EL (cell line): ENCODE data around the gene SIGLEC5.
A peak's percentile ranks its signal among the peaks of the same experiment; 100 is the strongest.
"Not testable (repeated sequence)": the region's sequence is repeated elsewhere in the genome, so short reads cannot be mapped to it uniquely, and the experiment has no call there.

Experiments used
- DNase-seq: peaks from one replicate; pipeline ENCODE4 v3.0.0-alpha.2; 2016

Gene SIGLEC5, protein sequence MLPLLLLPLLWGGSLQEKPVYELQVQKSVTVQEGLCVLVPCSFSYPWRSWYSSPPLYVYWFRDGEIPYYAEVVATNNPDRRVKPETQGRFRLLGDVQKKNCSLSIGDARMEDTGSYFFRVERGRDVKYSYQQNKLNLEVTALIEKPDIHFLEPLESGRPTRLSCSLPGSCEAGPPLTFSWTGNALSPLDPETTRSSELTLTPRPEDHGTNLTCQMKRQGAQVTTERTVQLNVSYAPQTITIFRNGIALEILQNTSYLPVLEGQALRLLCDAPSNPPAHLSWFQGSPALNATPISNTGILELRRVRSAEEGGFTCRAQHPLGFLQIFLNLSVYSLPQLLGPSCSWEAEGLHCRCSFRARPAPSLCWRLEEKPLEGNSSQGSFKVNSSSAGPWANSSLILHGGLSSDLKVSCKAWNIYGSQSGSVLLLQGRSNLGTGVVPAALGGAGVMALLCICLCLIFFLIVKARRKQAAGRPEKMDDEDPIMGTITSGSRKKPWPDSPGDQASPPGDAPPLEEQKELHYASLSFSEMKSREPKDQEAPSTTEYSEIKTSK

DNA sequence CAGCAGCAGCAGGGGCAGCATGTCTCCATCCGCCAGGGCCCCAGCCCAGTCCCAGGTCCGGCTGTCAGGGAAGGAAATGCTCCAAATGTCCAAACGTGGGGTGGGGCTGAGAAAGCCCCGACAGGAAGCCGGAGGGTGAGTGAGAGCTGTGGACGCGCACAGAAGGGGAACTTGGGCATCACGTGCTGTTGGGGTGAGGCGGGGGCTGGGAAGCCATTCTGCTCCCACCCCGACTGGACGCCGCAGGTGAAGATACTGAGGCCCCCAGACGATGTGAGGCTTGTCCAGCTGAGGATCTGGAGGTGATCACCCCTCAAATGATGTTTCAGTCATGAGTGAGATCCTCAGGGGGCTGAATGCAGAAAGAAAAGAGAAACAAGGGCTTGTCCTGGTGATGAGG lies at the start of gene SIGLEC5:
Gene SIGLEC5 (minus strand): TSS at position 87 of the 400 bp plus-strand sequence. CDS start 66 bp downstream, at position 21.
- not testable (repeated sequence) for DNase-seq

DNA sequence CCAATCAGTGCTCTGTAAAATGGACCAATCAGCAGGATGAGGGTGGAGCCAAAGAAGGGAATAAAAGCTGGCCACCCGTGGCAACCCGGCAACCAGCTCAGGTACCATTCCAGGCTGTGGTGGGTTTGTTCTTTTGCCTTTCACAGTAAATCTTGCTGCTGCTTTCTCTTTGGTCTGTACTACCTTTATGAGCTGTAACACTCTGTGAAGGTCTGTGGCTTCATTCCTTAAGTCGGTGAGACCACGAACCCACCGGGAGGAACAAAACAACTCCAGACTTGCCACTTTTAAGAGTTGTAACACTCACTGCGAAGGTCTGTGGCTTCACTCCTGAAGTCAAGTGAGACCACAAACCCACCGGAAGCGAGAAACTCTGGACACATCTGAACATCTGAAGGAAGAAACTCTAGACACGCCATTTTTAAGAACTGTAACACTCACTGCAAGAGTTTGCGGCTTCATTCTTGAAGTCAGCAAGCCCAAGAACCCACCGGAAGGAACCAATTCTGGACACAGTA lies 46.4 kb upstream of the SIGLEC5 start:
- DNase-seq, result no peak

DNA sequence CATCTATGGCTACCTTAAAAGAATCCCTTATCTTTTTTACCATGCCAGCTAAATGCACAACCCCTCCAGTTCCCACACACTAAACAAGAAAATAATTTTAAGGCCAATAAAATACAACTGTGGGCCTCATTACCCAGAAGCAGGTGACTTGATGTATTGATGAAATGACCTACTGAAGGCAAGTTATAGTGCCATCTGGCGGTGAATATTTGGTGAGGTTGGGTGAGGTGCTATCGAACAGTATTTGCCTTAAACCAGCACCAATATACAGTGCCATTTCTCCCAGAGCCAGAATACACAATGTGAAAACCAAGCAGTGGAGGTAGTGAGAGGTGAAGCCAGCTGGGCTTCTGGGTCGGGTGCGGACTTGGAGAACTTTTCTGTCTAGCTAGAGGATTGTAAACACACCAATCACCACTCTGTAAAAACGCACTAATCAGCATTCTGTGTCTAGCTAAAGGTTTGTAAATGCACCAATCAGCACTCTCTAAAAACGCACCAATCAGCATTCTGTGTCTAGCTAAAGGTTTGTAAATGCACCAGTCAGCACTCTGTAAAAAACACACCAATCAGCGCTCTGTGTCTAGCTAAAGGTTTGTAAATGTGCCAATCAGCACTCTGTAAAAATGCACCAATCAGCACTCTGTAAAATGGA lies 45.8 kb upstream of the SIGLEC5 start:
- not testable (repeated sequence) for DNase-seq

DNA sequence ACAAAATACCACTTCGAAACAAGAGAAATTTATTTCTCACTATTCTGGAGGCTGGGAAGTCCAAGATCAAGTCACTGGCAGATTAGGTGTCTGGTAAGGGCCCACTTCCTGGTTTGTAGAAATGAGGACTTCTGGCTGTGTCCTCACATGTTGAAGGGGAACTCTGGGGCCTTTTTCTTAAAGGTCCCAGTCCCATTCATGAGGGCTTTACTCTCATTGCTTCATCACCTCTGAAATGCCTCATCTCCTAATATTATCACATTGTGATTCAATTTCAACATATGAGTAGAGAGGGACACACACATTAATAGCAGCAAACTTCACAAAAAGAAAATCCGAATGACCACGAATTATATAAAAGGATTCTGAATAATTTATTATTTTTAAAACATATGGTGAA lies 38.0 kb upstream of the SIGLEC5 start:
- no peak for DNase-seq

DNA sequence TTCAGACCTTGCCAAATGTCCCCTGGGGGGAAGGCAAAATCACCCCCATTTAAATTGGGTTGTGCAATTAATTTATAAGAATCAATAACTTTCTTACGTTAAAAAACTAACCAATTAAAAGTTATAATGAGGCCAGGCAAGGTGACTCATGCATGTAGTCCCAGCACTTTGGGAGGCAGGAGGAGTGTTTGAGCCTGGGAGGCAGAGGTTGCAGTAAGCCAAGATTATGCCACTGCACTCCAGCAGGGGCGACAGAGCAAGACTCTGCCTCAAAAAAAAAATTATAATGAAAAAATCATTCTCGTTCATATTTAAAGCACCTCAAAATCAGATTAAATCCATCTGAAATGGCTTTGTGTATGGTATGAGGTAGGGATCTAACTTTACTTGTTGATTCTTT lies 34.8 kb upstream of the SIGLEC5 start:
- DNase-seq, result no peak

DNA sequence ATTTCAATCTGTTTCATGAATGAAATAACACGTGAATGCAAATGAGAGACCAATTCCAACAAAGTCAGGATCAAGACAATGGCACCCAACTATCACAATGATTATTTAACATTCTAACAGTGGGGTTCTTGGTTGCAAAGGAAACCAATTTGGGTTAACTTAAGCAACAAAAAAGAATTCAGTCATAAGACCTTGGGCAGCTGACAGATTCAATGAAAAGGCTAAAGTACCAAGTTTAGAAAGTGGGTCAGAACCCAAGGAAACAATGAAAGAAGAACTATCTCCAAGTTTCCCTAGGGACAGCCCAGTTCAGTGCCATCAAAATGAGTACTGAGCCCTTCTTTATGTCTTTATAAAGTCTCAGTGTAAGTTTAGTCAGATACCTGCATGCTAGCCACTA lies 33.9 kb upstream of the SIGLEC5 start:
- no peak for DNase-seq

DNA sequence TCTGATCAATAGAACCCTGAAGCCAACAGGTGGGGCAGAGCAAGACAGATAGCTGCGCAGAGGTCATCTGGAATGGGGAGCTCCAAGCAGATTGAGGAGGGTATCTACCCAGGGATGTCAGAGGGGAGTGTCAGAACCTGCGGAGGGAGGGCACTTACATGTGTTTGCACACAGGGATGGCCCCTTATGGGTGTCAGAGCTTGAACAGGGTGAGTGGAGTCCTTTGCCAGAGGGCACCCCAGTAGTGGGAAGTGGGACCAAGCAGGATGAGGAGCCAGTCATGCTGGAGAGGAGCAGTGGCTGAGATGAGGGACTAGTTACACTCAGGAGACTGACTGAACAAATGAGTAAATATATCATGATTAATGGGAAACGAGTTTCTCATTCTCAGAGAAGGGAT lies 33.4 kb upstream of the SIGLEC5 start:
- no peak for DNase-seq

DNA sequence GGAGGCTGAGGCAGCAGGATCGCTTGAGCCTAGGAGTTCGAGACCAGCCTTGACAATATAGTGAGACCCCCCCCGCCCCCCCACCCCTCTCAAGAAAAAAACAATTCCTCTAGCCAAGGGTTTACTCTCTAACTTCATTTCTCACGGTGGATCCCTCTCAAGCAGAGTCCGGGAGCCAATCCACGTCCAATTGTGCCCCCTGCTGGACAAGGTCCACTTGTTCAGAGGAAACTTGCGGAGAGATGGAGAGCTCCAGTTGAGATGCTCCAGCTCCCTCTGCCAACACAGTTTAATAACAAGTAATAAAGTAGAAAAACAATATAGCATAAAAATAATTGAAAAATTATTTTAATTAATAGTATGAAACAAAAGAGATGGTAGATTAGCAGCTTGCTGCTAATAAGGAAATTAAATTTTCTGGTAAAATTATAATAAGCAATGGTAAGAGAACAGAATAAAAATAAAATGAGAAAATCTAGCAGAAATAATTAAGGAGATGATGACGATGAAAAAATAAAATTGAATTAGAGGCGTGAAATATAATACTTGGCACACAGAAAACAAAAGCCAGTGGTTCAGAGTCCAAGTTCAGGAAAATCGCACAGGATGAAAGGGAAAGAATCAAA lies 30.9 kb upstream of the SIGLEC5 start:
- peak; percentile 70 for DNase-seq

DNA sequence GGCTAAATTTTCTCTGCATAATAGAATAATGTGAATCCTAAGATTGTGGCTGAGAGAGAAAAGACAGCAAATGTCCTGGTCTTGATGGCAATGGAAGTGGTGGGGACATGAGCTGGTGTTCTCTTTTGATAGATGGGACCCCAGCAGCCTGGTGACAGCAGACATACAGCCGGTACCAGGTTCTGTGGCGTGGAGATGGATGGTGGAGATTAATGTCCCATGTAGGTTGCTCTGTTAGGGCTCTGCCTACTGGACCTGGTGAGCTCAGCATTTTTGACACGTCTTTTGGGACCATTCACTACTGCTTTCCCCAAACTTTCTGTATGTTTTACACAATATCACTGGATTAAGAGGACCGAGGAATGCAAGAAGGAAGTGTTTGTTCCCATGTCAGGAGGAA lies 24.6 kb upstream of the SIGLEC5 start:
- no peak for DNase-seq

DNA sequence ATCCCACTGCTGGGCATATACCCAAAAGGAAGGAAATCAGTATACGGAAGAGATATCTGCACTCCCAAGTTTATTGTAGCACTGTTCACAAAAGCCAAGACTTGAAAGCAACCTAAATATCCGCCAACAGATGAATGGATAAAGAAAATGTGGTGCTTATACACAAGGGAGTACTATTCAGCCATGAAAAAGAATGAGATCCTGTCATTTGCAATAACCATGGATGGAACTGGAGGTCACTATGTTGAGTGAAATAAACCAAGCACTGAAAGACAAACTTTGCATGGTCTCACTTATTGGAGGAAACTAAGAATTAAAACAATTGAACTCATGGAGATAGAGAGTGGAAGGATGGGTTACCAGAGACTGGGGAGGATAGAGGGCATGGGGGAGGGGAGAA lies 23.0 kb upstream of the SIGLEC5 start:
- DNase-seq, result no peak

DNA sequence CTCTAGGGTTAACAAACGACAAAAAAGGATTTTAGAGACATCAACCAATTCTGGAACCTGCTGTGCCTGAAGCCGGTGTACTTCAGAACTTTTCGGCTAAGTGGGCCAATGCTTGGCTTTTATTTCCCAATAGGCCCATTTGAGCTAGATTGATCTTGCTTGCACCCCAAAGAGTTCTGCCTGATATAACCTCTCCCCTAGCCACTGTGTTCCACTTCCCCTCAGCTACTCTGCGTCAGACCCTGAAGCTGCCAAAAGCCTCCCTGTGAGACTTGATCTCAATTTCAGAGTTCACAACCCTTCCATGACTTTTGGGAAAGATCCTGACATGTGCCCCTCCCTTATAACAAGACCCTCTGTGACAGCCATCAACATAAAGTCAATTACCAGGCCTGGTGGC lies 22.1 kb upstream of the SIGLEC5 start:
- DNase-seq, result no peak

DNA sequence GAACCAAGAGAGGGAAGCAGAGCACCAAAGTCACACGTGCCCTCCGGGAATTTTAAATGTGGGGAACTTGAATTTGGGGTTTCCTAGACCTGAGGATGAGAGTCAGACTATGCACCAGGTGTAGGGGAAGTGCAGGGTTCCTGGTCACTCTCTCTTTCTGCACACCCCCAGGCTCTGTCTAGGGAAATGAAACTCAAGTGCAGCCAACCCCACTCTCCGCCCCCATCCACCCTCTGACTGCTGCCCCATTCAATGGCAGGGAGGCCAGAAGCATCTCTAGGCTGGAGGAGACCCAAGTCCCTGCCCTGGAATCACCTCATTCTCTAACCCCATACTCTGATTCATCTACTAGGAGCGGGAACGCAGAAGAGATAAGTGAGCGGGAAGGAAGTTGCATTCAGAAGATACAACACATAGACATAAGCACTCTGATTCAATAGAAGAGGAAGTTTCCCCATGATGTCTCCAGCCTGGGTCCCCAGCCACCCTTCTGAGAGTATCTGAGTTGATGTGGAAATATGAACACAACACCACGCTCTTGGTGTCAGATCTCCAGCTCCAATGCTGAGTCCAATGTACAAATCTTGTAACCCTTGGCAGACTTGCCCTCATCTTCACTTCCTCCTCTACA lies 21.1 kb upstream of the SIGLEC5 start:
- DNase-seq, result no peak

DNA sequence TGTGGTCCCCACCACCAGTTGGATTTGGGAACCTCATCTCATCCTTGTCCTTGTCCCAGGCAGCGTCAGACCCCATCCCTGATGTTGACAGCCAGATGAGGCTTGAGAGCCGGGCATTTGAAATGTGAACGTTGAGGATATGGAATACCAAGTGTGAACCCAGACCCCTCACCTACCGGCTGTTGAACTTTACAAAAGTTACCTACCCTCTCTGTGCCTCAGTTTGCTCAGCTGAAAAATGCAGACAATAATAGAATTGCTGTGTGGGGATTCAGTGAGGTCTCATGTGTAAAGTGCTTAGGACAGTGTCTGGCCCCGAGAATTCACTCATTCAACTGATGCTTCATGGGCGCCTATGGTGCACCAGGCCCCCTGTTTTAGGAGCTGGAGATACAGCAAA lies 17.1 kb upstream of the SIGLEC5 start:
- DNase-seq, result no peak

DNA sequence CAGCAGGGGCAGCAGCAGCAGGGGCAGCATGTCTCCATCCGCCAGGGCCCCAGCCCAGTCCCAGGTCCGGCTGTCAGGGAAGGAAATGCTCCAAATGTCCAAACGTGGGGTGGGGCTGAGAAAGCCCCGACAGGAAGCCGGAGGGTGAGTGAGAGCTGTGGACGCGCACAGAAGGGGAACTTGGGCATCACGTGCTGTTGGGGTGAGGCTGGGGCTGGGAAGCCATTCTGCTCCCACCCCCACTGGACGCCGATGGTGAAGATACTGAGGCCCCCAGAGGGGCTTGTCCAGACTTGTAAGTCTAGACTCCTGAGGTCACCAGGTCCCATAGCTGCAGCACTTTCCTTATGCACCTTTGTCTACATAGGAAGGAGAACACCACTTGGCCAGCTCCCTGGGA lies 16.5 kb upstream of the SIGLEC5 start, which contains the start of gene SIGLEC14:
Gene SIGLEC14 (minus strand): TSS at position 96 of the 400 bp plus-strand sequence. CDS start 66 bp downstream, at position 30.
- not testable (repeated sequence) for DNase-seq

DNA sequence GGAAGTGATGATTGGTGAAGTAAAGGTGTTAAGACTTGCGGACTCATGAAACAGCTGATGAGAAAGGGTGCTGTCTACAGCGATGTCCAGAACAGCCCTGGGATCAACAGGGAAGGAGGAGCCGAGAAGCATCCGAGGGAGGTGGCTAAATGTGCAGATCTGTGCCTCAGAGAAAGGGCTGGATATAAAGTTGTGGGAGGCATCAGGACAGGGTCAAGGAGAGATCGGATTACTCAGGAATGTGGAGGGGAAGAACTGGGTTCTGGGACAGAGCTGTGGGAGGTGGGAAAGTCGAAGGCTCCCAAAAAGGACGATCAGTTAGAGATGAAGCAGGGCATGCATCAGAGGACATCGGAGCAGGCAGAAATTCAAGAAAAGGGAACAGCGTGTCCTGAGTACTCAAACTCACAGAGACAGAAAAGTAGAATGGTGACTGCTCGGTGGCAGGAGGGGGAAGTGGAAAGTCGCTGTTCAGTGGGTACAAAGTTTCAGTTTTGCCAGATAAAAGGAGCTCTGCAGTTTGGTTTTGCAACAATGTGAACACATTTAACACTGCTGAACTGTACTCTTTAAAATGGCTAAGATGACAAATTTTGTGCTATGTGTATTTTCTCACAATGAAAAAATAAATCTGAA lies 14.6 kb upstream of the SIGLEC5 start:
- no peak for DNase-seq

DNA sequence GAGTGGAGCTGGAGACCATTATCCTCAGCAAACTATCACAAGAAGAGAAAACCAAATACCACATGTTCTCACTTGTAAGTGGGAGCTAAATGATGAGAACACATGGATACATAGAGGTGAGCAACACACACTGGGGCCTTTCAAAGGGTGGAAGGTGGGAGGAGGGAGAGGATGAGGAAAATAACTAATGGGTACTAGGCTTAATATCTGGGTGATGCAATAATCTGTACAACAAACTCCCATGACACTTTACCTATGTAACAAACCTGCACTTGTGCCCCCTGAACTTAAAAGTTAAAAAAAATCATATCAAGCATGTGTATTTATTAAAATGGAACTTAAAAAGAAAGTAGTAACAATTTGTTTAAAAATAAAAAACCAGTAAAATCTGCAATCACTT lies 11.4 kb upstream of the SIGLEC5 start:
- DNase-seq, result no peak

DNA sequence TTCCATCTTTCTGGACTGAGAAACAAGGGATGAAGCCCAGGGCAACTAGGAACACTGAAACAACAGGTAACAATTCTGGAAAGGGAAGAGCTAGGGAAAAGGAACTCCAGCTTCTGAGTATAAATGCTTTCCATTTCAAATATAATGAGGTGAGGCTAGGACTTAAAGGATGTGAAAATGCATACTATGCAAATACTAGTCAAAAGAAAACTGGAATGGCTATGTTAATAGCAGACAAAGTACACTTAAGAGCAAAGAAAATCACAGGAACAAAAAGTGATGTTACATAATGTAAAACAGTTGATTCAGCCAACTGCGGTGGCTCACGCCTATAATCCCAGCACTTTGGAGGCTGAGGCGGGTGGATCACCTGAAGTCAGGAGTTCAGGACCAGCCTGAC lies 10.2 kb upstream of the SIGLEC5 start:
- no peak for DNase-seq

DNA sequence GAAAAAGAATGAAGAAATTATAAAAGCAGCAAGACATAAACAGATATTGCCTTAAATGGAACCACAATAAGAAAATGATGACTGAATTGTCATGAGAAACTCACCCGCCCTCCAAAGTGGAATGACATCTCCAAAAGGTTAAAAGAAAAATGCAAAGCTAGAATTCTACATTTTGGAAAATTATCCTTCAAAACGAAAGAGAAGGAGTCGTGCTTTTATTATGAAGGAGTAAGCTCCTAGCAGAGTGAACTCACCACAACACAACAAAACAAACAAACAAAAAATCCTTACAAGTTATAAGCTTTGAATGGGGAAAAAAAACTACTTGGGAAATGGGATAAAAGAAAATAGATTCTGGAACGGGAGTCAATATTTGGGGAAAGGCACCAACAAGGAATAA lies 9.7 kb upstream of the SIGLEC5 start:
- no peak for DNase-seq

DNA sequence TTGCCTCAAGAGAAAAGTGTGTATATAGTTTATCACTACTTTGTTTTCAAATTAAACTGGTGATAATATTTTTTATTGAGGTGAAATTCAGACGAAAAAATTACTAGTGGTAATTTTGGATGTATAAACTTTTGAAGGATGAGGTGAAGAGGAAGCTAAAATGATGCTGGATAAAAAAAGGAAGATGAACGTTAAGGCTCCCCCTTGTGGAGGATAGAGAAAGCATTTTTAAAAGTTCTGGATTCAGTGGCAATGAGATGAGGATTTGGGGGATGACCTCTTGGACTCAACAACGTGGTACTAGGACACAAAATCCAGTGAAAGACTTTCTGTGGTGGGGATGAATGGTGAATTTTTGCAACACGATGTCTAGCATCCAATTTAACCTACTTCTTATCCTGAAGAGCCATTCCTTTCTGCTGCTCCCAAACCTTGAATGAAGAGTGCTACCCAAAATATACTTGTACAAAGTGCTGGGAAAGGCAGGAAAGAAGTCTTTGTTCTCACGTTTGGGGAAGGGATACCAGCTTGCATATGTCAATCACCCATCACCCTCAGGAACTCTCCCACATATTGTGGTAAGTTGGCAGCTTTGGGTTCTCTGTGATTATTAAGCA lies 7.3 kb upstream of the SIGLEC5 start:
- DNase-seq, result no peak

DNA sequence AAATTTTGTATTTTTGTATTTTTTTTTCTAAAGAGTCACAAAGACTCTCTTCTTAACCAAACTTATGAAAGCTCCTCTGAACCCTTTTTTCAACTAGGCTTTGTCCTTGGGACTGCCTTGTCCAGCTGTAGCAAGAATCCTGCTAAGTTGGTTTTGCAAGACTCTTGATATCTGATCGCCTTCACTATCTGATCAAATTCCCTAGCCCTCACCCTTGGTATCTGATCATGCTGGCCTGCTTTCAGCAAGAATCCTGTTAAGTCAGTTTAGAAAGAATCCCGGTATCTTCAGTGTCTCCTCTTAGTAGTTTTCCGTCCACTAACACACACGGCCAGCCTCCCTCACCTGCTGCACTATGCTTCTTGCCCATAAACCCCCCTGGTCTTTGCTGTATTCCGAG lies 1.9 kb upstream of the SIGLEC5 start:
- DNase-seq, result no peak

DNA sequence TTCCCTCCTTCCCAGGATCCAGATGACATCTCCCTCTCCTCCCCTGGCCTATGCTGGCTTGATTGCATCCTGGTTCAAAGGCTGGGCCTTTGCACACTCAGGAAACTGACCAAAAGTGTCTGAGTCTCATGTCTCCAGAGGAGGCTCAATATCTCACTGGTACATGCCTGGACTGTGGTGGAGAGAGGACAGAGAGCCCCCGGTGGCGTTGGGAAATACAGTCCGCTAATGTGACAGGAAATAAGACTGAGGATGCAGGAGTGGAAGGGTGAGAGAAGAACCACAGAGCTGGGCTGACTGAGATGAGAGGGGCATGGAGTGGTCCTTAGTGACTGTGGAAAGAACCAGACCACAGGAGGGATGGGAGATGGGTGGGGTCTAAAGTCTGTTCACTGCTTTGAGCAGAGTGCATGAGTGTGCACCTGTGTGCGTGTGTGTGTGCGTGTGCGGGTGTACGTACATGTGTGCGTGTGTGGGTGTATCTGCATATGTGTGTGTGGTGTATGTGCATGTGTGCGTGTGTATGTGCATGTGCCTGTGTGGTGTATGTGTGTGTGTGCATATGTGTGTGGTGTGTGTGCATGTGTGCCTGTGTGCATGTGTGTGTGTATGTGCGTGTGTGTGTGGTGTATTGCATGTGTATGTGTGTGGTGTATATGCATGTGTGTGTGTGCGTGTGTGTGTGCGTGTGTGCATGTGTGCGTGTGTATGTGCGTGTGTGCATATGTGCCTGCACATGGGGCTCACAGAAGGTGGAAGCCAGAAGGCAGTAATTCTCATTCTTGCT lies 1.9 kb downstream of the SIGLEC5 start:
- DNase-seq, result no peak
